ENCODE results near the gene SNX22.

The SNX22 gene

DNA sequence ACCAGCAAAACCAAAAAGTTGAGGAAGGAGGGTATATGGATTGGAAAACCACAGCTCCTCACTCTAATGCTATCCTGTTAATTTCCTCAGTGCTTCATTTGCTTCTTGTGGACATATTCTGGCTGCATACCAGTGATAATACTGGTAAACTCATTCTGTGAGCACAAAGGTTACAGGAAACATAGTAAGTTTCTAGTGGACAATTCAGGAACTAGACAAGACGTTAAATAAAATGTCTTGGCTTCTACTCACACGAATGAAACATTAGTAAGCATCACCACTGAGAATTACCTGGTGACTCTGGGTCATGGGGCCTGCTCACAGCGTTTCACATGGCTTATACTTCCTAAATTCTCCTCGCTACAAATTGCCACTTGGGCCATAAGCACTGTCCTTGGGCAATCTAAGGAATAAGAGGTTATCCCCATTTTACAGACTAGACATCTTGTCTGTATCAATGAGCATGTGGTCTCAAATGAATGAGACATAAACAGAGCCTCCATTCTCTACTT is 31.4 kb downstream of the SNX22 start:
- Histone ChIP-seq H2AFZ (ENCODE audit: low read length) (no peak overlapping the region), H3K9me3 (ENCODE audit: low read length) (no peaks in the 10 kb centered on the region), H3K36me3 (ENCODE audit: insufficient read depth, low read length) (peaks cover 10% of the 10 kb centered on the region), H4K20me1 (ENCODE audit: insufficient read depth, low read length) (no peaks in the 10 kb centered on the region), H3K9ac (ENCODE audit: low read length) (no peak overlapping the region), H3F3A (ENCODE audit: insufficient read depth, low read length) (no peaks in the 10 kb centered on the region), H3K4me2 (ENCODE audit: low read length) (no peak overlapping the region), H3K27ac (ENCODE audit: low read depth, low read length, poor library complexity, severe bottlenecking) (no peak overlapping the region), H3K4me3 (ENCODE audit: low read depth, low read length, poor library complexity, severe bottlenecking) (no peak overlapping the region), H3K27me3 (ENCODE audit: insufficient read depth, low read length) (no peaks in the 10 kb centered on the region), H3K79me2 (ENCODE audit: insufficient read depth, low read length) (no peaks in the 10 kb centered on the region), H3K9me2 (ENCODE audit: low read depth, low read length) (no peaks in the 10 kb centered on the region), H3K4me1 (ENCODE audit: insufficient read depth, low read length, severe bottlenecking) (peaks cover 14% of the 10 kb centered on the region)
- TF ChIP-seq, protein P1, sequence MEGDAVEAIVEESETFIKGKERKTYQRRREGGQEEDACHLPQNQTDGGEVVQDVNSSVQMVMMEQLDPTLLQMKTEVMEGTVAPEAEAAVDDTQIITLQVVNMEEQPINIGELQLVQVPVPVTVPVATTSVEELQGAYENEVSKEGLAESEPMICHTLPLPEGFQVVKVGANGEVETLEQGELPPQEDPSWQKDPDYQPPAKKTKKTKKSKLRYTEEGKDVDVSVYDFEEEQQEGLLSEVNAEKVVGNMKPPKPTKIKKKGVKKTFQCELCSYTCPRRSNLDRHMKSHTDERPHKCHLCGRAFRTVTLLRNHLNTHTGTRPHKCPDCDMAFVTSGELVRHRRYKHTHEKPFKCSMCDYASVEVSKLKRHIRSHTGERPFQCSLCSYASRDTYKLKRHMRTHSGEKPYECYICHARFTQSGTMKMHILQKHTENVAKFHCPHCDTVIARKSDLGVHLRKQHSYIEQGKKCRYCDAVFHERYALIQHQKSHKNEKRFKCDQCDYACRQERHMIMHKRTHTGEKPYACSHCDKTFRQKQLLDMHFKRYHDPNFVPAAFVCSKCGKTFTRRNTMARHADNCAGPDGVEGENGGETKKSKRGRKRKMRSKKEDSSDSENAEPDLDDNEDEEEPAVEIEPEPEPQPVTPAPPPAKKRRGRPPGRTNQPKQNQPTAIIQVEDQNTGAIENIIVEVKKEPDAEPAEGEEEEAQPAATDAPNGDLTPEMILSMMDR (IDR thresholded peaks at IDR 0.05; ENCODE audit: low read length) = no peak
- no peak for TF ChIP-seq EZH2 (IDR thresholded peaks at IDR 0.05; ENCODE audit: borderline replicate concordance, low read length)

DNA sequence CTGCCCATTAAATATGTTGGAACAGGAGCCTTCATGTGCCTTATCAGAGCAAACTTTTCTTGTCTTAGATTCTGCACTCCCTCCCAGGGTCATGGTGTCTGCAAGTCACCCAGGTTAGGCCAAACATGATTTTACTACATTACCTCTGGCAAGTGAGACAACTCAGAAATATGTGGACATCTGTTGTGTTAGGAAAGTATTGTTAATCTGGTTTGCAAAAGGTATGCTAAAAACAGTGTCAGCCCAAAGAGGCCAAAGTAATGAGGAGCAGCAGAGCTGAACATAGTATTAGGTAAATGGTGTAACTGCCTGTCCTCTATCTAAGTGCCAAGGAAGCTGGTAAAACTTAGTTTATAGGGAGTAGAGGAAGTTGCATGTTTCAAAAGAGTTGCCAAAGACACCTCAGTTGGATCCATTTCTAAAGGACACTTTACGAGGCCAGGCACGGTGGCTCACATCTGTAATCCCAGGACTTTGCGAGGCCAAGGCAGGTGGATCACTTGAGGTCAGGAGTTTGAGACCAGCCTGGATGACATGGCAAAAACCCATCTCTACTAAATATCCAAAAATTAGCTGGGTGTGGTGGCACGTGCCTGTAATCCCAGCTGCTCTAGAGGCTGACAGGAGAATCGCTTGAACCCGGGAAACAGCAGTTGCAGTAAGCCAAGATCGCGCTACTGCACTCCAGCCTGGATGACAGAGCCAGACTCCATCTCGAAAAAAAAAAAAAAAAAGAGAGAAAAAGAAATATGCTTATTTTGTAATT is 33.8 kb downstream of the SNX22 start:
- Histone ChIP-seq H3K79me2 (ENCODE audit: insufficient read depth, low read length) (no peaks in the 10 kb centered on the region), H3K9me3 (ENCODE audit: low read length) (no peaks in the 10 kb centered on the region), H3K9ac (ENCODE audit: low read length) (no peak overlapping the region), H3K4me1 (ENCODE audit: insufficient read depth, low read length, severe bottlenecking) (peaks cover 9% of the 10 kb centered on the region), H3K27me3 (ENCODE audit: insufficient read depth, low read length) (no peaks in the 10 kb centered on the region), H4K20me1 (ENCODE audit: insufficient read depth, low read length) (no peaks in the 10 kb centered on the region), H3K36me3 (ENCODE audit: insufficient read depth, low read length) (peaks cover 8% of the 10 kb centered on the region), H2AFZ (ENCODE audit: low read length) (no peak overlapping the region), H3K4me3 (ENCODE audit: low read depth, low read length, poor library complexity, severe bottlenecking) (no peak overlapping the region), H3K27ac (ENCODE audit: low read depth, low read length, poor library complexity, severe bottlenecking) (no peak overlapping the region), H3F3A (ENCODE audit: insufficient read depth, low read length) (no peaks in the 10 kb centered on the region), H3K9me2 (ENCODE audit: low read depth, low read length) (no peaks in the 10 kb centered on the region), H3K4me2 (ENCODE audit: low read length) (no peak overlapping the region)
- TF ChIP-seq, protein P1 (IDR thresholded peaks at IDR 0.05; ENCODE audit: low read length) = no peak
- no peak for TF ChIP-seq EZH2 (IDR thresholded peaks at IDR 0.05; ENCODE audit: borderline replicate concordance, low read length)

DNA sequence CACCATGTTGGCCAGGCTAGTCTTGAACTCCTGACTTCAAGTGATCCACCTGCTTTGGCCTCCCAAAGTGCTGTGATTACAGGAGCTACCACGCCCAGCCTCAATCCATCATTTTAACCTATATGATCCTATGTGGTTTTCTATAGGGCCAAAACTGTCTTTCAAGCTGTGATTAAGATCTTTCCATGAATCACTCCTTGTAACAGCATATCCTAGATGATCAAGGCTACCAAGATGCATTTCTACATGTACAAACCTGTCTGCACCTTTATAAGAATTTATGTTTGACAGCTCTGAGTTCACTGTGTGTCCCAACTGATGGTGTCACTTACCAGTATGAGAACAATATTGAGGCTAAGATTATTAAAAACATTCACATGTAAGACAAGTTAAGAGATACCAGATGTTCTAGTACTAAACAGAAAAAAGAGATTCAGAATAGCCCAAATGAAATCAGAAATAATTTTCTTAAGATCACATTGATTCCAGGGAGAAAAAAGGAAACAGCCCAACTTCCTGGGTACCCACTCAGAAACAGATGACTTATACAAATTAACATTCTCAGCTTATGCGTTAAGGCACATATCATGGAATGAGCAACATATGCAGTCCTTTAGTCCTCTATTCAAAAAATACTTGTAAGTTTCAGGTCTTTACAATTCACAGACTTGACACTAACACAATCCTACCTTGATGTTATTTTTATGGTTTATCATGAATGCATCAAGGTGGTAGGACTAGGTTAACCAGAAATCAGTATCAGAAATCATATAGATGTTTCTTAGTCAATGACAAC is 36.1 kb downstream of the SNX22 start:
- Histone ChIP-seq H3K79me2 (ENCODE audit: insufficient read depth, low read length) (no peaks in the 10 kb centered on the region), H3K27me3 (ENCODE audit: insufficient read depth, low read length) (no peaks in the 10 kb centered on the region), H2AFZ (ENCODE audit: low read length) (no peak overlapping the region), H3K4me3 (ENCODE audit: low read depth, low read length, poor library complexity, severe bottlenecking) (no peak overlapping the region), H3K4me1 (ENCODE audit: insufficient read depth, low read length, severe bottlenecking) (no peaks in the 10 kb centered on the region), H3F3A (ENCODE audit: insufficient read depth, low read length) (no peaks in the 10 kb centered on the region), H3K27ac (ENCODE audit: low read depth, low read length, poor library complexity, severe bottlenecking) (no peak overlapping the region), H4K20me1 (ENCODE audit: insufficient read depth, low read length) (no peaks in the 10 kb centered on the region), H3K9ac (ENCODE audit: low read length) (no peak overlapping the region), H3K36me3 (ENCODE audit: insufficient read depth, low read length) (peaks cover 8% of the 10 kb centered on the region), H3K4me2 (ENCODE audit: low read length) (no peak overlapping the region), H3K9me2 (ENCODE audit: low read depth, low read length) (no peaks in the 10 kb centered on the region), H3K9me3 (ENCODE audit: low read length) (no peaks in the 10 kb centered on the region)
- TF ChIP-seq, protein P1 (IDR thresholded peaks at IDR 0.05; ENCODE audit: low read length) = no peak
- no peak for TF ChIP-seq EZH2 (IDR thresholded peaks at IDR 0.05; ENCODE audit: borderline replicate concordance, low read length)
